Measurements from ENCODE around the gene KCTD12.
"Not testable (repeated sequence)": the region's sequence is repeated elsewhere in the genome, so short reads cannot be mapped to it uniquely, and the experiment has no call there.

The KCTD12 gene

DNA sequence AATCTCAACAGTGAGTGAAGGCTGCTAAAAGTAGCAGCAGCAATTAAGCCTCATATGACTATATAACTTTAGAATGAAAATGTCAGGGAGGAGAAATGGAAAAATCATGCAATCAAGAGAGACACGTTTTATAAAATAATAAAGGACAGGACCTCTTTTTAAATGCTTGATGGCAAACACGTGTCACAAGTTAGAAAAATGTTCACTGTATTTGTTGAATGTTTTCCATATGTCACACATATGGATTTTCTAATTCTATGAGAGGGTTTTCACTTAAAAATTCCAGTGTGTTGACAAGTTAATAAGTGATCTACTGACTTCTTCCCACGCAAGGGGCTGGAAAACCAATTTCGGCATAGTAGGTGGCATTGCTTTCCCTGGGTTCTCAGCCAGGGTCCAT lies 27.7 kb upstream of the KCTD12 start:
- no peak overlapping the region for H2BK15ac ChIP-seq (replicated peaks; ENCODE audit: low read depth)
- no peak overlapping the region for H2BK5ac ChIP-seq (ENCODE audit: low read length)
- H3K18ac ChIP-seq (ENCODE audit: low read length): no peak overlapping the region
- H4K8ac ChIP-seq (ENCODE audit: low read depth, low read length): no peak overlapping the region
- H3K27ac ChIP-seq (ENCODE audit: low read depth, low read length): no peak overlapping the region
- no peaks in the 10 kb centered on the region for H3K79me2 ChIP-seq (ENCODE audit: control insufficient read depth, insufficient read depth, low read length)
- no peak overlapping the region for H3K23ac ChIP-seq (ENCODE audit: low read length)
- no peak overlapping the region for H3K4me3 ChIP-seq (ENCODE audit: low read length)
- no peak overlapping the region for H4K5ac ChIP-seq (ENCODE audit: low read length)
- H3K9ac ChIP-seq (ENCODE audit: low read length): no peak overlapping the region
- no peaks in the 10 kb centered on the region for H3K27me3 ChIP-seq (ENCODE audit: insufficient read depth, low read length, poor library complexity)
- H3K56ac ChIP-seq (ENCODE audit: low read length): no peak overlapping the region
- no peak overlapping the region for H3K4me2 ChIP-seq (ENCODE audit: low read length)
- WGBS (ENCODE audit: extremely low coverage, insufficient coverage, low lambda C conversion rate): no CpG with 5 or more reads among the region's 4 CpGs
- H2BK120ac ChIP-seq (ENCODE audit: low read depth, low read length): no peak overlapping the region
- DNase-seq: no peak
- no peak overlapping the region for H3K4ac ChIP-seq (ENCODE audit: low read depth, low read length)
- H3K36me3 ChIP-seq (ENCODE audit: control insufficient read depth, insufficient read depth, low read length): no peaks in the 10 kb centered on the region
- H3K4me1 ChIP-seq (ENCODE audit: control insufficient read depth, low read depth, low read length): no peaks in the 10 kb centered on the region
- H2AK5ac ChIP-seq (ENCODE audit: low read length): no peak overlapping the region
- no peaks in the 10 kb centered on the region for H3K79me1 ChIP-seq (ENCODE audit: low read length)

DNA sequence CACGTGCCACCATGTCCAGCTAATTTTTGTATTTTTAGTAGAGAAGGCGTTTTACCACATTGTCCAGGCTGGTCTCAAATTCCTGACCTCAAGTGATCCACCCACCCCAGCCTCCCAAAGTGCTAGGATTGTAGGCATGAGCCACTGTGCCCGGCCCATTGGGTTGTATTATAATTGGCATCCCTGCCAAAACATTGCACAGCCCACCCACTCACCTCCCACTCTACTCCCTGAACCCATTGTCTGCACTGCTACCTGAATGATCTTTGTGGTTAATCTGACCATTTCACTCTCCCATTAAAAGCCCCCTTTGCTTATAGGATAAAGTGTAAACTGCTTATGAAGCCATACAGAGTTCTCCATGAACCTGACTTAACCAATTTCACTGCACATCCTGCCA lies 26.3 kb upstream of the KCTD12 start:
- DNase-seq: no peak
- no peaks in the 10 kb centered on the region for H3K4me1 ChIP-seq (ENCODE audit: control insufficient read depth, low read depth, low read length)
- no peak overlapping the region for H2BK15ac ChIP-seq (replicated peaks; ENCODE audit: low read depth)
- no peak overlapping the region for H3K18ac ChIP-seq (ENCODE audit: low read length)
- no peaks in the 10 kb centered on the region for H3K27me3 ChIP-seq (ENCODE audit: insufficient read depth, low read length, poor library complexity)
- no peaks in the 10 kb centered on the region for H3K79me2 ChIP-seq (ENCODE audit: control insufficient read depth, insufficient read depth, low read length)
- no CpG with 5 or more reads among the region's 3 CpGs for WGBS (ENCODE audit: extremely low coverage, insufficient coverage, low lambda C conversion rate)
- H3K36me3 ChIP-seq (ENCODE audit: control insufficient read depth, insufficient read depth, low read length): no peaks in the 10 kb centered on the region
- H3K4me3 ChIP-seq (ENCODE audit: low read length): no peak overlapping the region
- no peak overlapping the region for H3K4me2 ChIP-seq (ENCODE audit: low read length)
- no peak overlapping the region for H2AK5ac ChIP-seq (ENCODE audit: low read length)
- no peak overlapping the region for H3K9ac ChIP-seq (ENCODE audit: low read length)
- H3K56ac ChIP-seq (ENCODE audit: low read length): no peak overlapping the region
- no peak overlapping the region for H4K5ac ChIP-seq (ENCODE audit: low read length)
- H4K8ac ChIP-seq (ENCODE audit: low read depth, low read length): no peak overlapping the region
- H3K27ac ChIP-seq (ENCODE audit: low read depth, low read length): no peak overlapping the region
- H3K23ac ChIP-seq (ENCODE audit: low read length): no peak overlapping the region
- no peak overlapping the region for H2BK120ac ChIP-seq (ENCODE audit: low read depth, low read length)
- H3K4ac ChIP-seq (ENCODE audit: low read depth, low read length): no peak overlapping the region
- H2BK5ac ChIP-seq (ENCODE audit: low read length): no peak overlapping the region
- no peaks in the 10 kb centered on the region for H3K79me1 ChIP-seq (ENCODE audit: low read length)

DNA sequence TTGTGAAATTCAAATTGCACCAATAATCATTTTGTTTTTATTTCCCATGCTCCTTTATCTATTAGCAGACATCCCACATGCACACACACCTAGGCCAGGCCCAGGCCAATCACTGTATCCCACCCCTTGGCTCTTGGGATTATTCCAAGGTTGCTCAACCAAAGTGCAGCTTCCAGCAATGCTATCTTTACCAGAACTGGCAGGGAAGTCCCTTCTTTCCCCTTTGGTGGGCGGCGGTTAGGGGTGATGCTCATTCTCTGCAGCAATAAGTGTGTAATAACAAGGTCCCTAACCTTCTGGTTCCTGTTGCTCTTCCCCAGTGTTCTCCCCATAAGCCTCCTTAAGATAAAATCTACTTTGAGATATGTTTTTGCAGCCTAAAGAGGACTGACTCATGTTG lies 18.3 kb upstream of the KCTD12 start:
- no peak for DNase-seq

DNA sequence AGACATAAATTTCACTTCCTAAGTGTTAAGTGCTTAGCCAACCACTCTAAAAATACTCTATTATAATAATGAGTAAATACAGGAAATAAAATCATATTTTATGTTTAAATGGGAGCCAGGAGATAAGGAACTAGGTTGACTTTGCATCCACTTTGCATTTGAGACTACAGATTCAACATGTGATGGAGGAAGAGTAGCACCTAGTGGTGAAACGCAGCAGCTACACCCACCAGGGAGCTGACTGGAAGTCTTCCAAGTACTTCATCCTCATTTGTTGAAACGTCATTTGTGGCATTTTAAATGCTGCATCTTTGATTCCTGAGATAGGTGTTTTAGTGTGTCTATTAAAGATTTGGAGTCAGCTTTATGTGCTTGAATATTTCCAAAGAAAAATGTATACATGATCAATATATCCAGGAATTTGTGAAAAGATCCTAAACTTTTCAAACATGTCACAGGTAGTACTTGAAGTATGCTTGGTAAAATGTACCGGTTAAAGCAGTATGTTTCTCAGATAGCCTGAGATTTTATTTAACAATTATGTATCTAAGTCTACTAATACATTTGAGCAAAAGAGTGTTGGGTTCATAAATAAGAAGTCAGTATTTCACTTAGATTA lies 17.4 kb upstream of the KCTD12 start:
- no peak overlapping the region for H3K27ac ChIP-seq (ENCODE audit: low read depth, low read length)
- H3K23ac ChIP-seq (ENCODE audit: low read length): no peak overlapping the region
- no peaks in the 10 kb centered on the region for H3K4me1 ChIP-seq (ENCODE audit: control insufficient read depth, low read depth, low read length)
- no CpG with 5 or more reads among the region's 3 CpGs for WGBS (ENCODE audit: extremely low coverage, insufficient coverage, low lambda C conversion rate)
- H4K8ac ChIP-seq (ENCODE audit: low read depth, low read length): no peak overlapping the region
- H3K56ac ChIP-seq (ENCODE audit: low read length): no peak overlapping the region
- no peak overlapping the region for H3K4me3 ChIP-seq (ENCODE audit: low read length)
- no peak overlapping the region for H3K4me2 ChIP-seq (ENCODE audit: low read length)
- no peak overlapping the region for H3K9ac ChIP-seq (ENCODE audit: low read length)
- no peak overlapping the region for H2BK120ac ChIP-seq (ENCODE audit: low read depth, low read length)
- DNase-seq: peak; percentile 81
- H3K27me3 ChIP-seq (ENCODE audit: insufficient read depth, low read length, poor library complexity): no peaks in the 10 kb centered on the region
- no peak overlapping the region for H3K18ac ChIP-seq (ENCODE audit: low read length)
- no peaks in the 10 kb centered on the region for H3K79me1 ChIP-seq (ENCODE audit: low read length)
- no peaks in the 10 kb centered on the region for H3K79me2 ChIP-seq (ENCODE audit: control insufficient read depth, insufficient read depth, low read length)
- no peak overlapping the region for H3K4ac ChIP-seq (ENCODE audit: low read depth, low read length)
- no peak overlapping the region for H2AK5ac ChIP-seq (ENCODE audit: low read length)
- H3K36me3 ChIP-seq (ENCODE audit: control insufficient read depth, insufficient read depth, low read length): no peaks in the 10 kb centered on the region
- no peak overlapping the region for H2BK15ac ChIP-seq (replicated peaks; ENCODE audit: low read depth)
- no peak overlapping the region for H2BK5ac ChIP-seq (ENCODE audit: low read length)
- no peak overlapping the region for H4K5ac ChIP-seq (ENCODE audit: low read length)

More for the DNA sequence above, 18.3 kb upstream of the KCTD12 start:
- Histone ChIP-seq H4K8ac (ENCODE audit: low read depth, low read length) (no peak overlapping the region), H3K23ac (ENCODE audit: low read length) (no peak overlapping the region), H3K79me2 (ENCODE audit: control insufficient read depth, insufficient read depth, low read length) (no peaks in the 10 kb centered on the region), H3K4me1 (ENCODE audit: control insufficient read depth, low read depth, low read length) (no peaks in the 10 kb centered on the region), H2AK5ac (ENCODE audit: low read length) (no peak overlapping the region), H3K56ac (ENCODE audit: low read length) (no peak overlapping the region), H3K27me3 (ENCODE audit: insufficient read depth, low read length, poor library complexity) (no peaks in the 10 kb centered on the region), H2BK15ac (replicated peaks; ENCODE audit: low read depth) (no peak overlapping the region), H3K27ac (ENCODE audit: low read depth, low read length) (no peak overlapping the region), H3K4me3 (ENCODE audit: low read length) (no peak overlapping the region), H3K18ac (ENCODE audit: low read length) (no peak overlapping the region), H3K36me3 (ENCODE audit: control insufficient read depth, insufficient read depth, low read length) (no peaks in the 10 kb centered on the region), H4K5ac (ENCODE audit: low read length) (no peak overlapping the region), H3K79me1 (ENCODE audit: low read length) (no peaks in the 10 kb centered on the region), H3K9ac (ENCODE audit: low read length) (no peak overlapping the region), H2BK5ac (ENCODE audit: low read length) (no peak overlapping the region), H3K4ac (ENCODE audit: low read depth, low read length) (no peak overlapping the region), H2BK120ac (ENCODE audit: low read depth, low read length) (no peak overlapping the region), H3K4me2 (ENCODE audit: low read length) (no peak overlapping the region)
- no CpG with 5 or more reads among the region's 2 CpGs for WGBS (ENCODE audit: extremely low coverage, insufficient coverage, low lambda C conversion rate)

DNA sequence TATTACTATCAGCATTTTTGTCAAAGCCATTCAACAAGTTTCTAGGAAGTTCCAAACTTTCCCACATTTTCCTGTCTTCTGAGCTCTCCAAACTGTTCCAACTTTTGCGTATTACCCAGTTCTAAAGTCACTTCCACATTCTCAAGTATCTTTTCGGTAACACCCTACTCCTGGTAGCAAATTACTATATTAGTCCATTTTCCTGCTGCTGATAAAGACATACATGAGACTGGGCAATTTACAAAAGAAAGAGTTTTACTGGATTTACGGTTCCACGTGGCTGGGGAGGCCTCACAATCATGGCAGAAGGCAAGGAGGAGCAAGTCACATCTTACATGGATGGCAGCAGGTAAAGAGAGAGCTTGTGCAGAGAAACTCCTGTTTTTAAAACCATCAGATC lies 12.9 kb upstream of the KCTD12 start:
- H3K56ac ChIP-seq (ENCODE audit: low read length); H3K4me2 ChIP-seq (ENCODE audit: low read length); H4K5ac ChIP-seq (ENCODE audit: low read length); H2BK120ac ChIP-seq (ENCODE audit: low read depth, low read length); H3K79me1 ChIP-seq (ENCODE audit: low read length); H2BK15ac ChIP-seq (replicated peaks; ENCODE audit: low read depth); H3K9ac ChIP-seq (ENCODE audit: low read length); H3K4me3 ChIP-seq (ENCODE audit: low read length); H3K27ac ChIP-seq (ENCODE audit: low read depth, low read length); H3K27me3 ChIP-seq (ENCODE audit: insufficient read depth, low read length, poor library complexity); DNase-seq; H3K36me3 ChIP-seq (ENCODE audit: control insufficient read depth, insufficient read depth, low read length); H2AK5ac ChIP-seq (ENCODE audit: low read length); H3K18ac ChIP-seq (ENCODE audit: low read length); H2BK5ac ChIP-seq (ENCODE audit: low read length); H4K8ac ChIP-seq (ENCODE audit: low read depth, low read length); H3K4me1 ChIP-seq (ENCODE audit: control insufficient read depth, low read depth, low read length); H3K23ac ChIP-seq (ENCODE audit: low read length); H3K79me2 ChIP-seq (ENCODE audit: control insufficient read depth, insufficient read depth, low read length); H3K4ac ChIP-seq (ENCODE audit: low read depth, low read length): not testable (repeated sequence)
- WGBS (ENCODE audit: extremely low coverage, insufficient coverage, low lambda C conversion rate): no CpG with 5 or more reads among the region's 4 CpGs

DNA sequence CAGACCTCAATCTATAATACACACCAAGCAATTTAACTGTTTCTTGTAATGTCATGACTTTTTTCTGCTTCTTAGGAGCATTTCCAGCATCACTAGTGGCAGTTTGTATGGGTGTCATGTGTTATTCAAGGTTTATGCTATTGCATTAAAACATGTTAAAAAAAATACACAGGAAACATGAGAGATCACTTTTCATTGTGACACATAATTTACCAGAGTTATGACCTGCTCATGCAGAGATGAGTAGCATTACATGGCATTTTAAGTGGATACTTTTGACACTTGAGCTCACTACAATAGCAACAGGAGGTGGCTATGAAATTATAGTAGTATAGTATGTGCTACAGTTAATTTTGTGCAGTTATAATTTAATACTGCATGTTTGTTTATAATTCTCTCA lies 11.0 kb upstream of the KCTD12 start:
- not testable (repeated sequence) for H3K36me3 ChIP-seq (ENCODE audit: control insufficient read depth, insufficient read depth, low read length); H3K18ac ChIP-seq (ENCODE audit: low read length); H4K8ac ChIP-seq (ENCODE audit: low read depth, low read length); H3K9ac ChIP-seq (ENCODE audit: low read length); H4K5ac ChIP-seq (ENCODE audit: low read length); H3K79me1 ChIP-seq (ENCODE audit: low read length); H2BK5ac ChIP-seq (ENCODE audit: low read length); H3K79me2 ChIP-seq (ENCODE audit: control insufficient read depth, insufficient read depth, low read length); H3K23ac ChIP-seq (ENCODE audit: low read length); H3K4ac ChIP-seq (ENCODE audit: low read depth, low read length); H2BK15ac ChIP-seq (replicated peaks; ENCODE audit: low read depth); DNase-seq; H3K27me3 ChIP-seq (ENCODE audit: insufficient read depth, low read length, poor library complexity); H3K56ac ChIP-seq (ENCODE audit: low read length); H2BK120ac ChIP-seq (ENCODE audit: low read depth, low read length); H2AK5ac ChIP-seq (ENCODE audit: low read length); H3K27ac ChIP-seq (ENCODE audit: low read depth, low read length); H3K4me2 ChIP-seq (ENCODE audit: low read length); H3K4me1 ChIP-seq (ENCODE audit: control insufficient read depth, low read depth, low read length); H3K4me3 ChIP-seq (ENCODE audit: low read length)

Measured in mesendoderm (in vitro differentiated cells).